Peyer's patch (tissue), 4 donors: ENCODE data around the gene LMF1. TPM values are rescaled to one million over a fixed set of nuclear protein-coding genes. Genes with fewer than 3 reads are reported as not detected.

Experiments
- DNase-seq, 3 donors: peaks; one replicate each; pipeline ENCODE4 v3.0.0-alpha.2; 2017 to 2019
- H3K27ac ChIP-seq, 4 donors: fragments of 200-600 bp; sonication (generic); one replicate each; pipeline ENCODE4 v1.5.1; 2016 to 2019
- H3K27me3 ChIP-seq, 2 donors: fragments of 200-600 bp; sonication (generic); one replicate each; pipeline ENCODE4 v1.5.1; 2019
- H3K36me3 ChIP-seq, 3 donors: fragments of 200-600 bp; sonication (generic); one replicate each; pipeline ENCODE4 v1.5.1; 2016 to 2019
- H3K4me1 ChIP-seq, 4 donors: fragments of 200-600 bp; sonication (generic); one replicate each; pipeline ENCODE4 v1.5.1; 2016 to 2019
- H3K4me3 ChIP-seq, 4 donors: fragments of 200-600 bp; sonication (generic); 1 replicate in 3 of 4; 2 replicates in 1 of 4; pipeline ENCODE4 v1.5.1; 2016 to 2019; ENCODE audit warnings: mild to moderate bottlenecking in 1 of 4
- H3K9me3 ChIP-seq, 4 donors: fragments of 200-600 bp; sonication (generic); one replicate each; pipeline ENCODE4 v1.5.1; 2016 to 2019; ENCODE audit warnings: mild to moderate bottlenecking in 1 of 4
- CTCF ChIP-seq, 6 experiments: fragments of 450-650 bp in 4 of 6; fragments of 200-600 bp in 2 of 6; sonication (generic) in 1 of 6; IDR thresholded peaks; one replicate each; pipeline ENCODE4 v1.5.1; 2017 to 2019; ENCODE audit warnings: antibody characterized with exemption in 6 of 6, mild to moderate bottlenecking in 3 of 6, moderate library complexity in 1 of 6
- POLR2A ChIP-seq, 2 donors: fragments of 450-650 bp; IDR thresholded peaks; one replicate each; pipeline ENCODE4 v1.5.1; 2017; ENCODE audit warnings: antibody characterized with exemption in 2 of 2, mild to moderate bottlenecking in 2 of 2, moderate library complexity in 2 of 2
- total RNA-seq, 4 donors: library from RNA; depleted of rRNA; stranded (reverse); fragments of >200 nt; gene quantifications; one replicate each; pipeline ENCODE4 v1.1.0, GENCODE V29; 2016

LMF1 gene
- total RNA-seq, 4 donors from 2014 or later: 16.3 to 85.4 (median 54.6) TPM

- H3K4me1 ChIP-seq: no peaks in the 10 kb centered on the region
- no peak overlapping the region for H3K27ac ChIP-seq
- H3K4me3 ChIP-seq: no peak overlapping the region
- TF ChIP-seq CTCF (IDR thresholded peaks at IDR 0.05) (no peak), POLR2A (IDR thresholded peaks at IDR 0.05) (no peak)
- no peaks in the 10 kb centered on the region for H3K9me3 ChIP-seq
- no peaks in the 10 kb centered on the region for H3K27me3 ChIP-seq
- no peaks in the 10 kb centered on the region for H3K36me3 ChIP-seq
- no peak for DNase-seq
These were observed 54.6 kb downstream of the LMF1 start for GRCh38 chr16:916035-916799.

- Histone ChIP-seq H3K27me3 (no peaks in the 10 kb centered on the region), H3K27ac (no peak overlapping the region), H3K4me3 (no peak overlapping the region), H3K9me3 (no peaks in the 10 kb centered on the region), H3K36me3 (no peaks in the 10 kb centered on the region), H3K4me1 (no peaks in the 10 kb centered on the region)
- no peak for TF ChIP-seq CTCF (IDR thresholded peaks at IDR 0.05)
- TF ChIP-seq POLR2A (IDR thresholded peaks at IDR 0.05): no peak
- DNase-seq: no peak
These were observed 55.2 kb downstream of the LMF1 start for GRCh38 chr16:915546-915945.

- H3K27ac ChIP-seq: no peak overlapping the region
- H3K4me1 ChIP-seq: no peaks in the 10 kb centered on the region
- no peak for DNase-seq
- H3K9me3 ChIP-seq: no peaks in the 10 kb centered on the region
- no peak overlapping the region for H3K4me3 ChIP-seq
- no peak for TF ChIP-seq POLR2A (IDR thresholded peaks at IDR 0.05)
- no peak for TF ChIP-seq CTCF (IDR thresholded peaks at IDR 0.05)
- H3K27me3 ChIP-seq: no peaks in the 10 kb centered on the region
- peaks cover 0 to 8% (median 0%) of the 10 kb centered on the region in 3 donors for H3K36me3 ChIP-seq
These were observed 56.3 kb downstream of the LMF1 start for GRCh38 chr16:914440-914839.

- TF ChIP-seq CTCF (IDR thresholded peaks at IDR 0.05) (no peak), POLR2A (IDR thresholded peaks at IDR 0.05) (no peak)
- Histone ChIP-seq H3K36me3 (peaks cover 0 to 11% (median 0%) of the 10 kb centered on the region in 3 donors), H3K9me3 (no peaks in the 10 kb centered on the region), H3K4me3 (no peak overlapping the region), H3K4me1 (no peaks in the 10 kb centered on the region), H3K27me3 (no peaks in the 10 kb centered on the region), H3K27ac (no peak overlapping the region)
- no peak for DNase-seq
These were observed 56.9 kb downstream of the LMF1 start for GRCh38 chr16:913817-914439.

GRCh38 chr16:912684-913613 lies 57.8 kb downstream of the LMF1 start:
- H3K9me3 ChIP-seq: no peaks in the 10 kb centered on the region
- no peak for TF ChIP-seq POLR2A (IDR thresholded peaks at IDR 0.05)
- no peak for TF ChIP-seq CTCF (IDR thresholded peaks at IDR 0.05)
- H3K27me3 ChIP-seq: no peaks in the 10 kb centered on the region
- no peak for DNase-seq
- H3K4me3 ChIP-seq: no peak overlapping the region
- no peak overlapping the region for H3K27ac ChIP-seq
- H3K4me1 ChIP-seq: no peaks in the 10 kb centered on the region
- H3K36me3 ChIP-seq: peaks cover 0 to 11% (median 0%) of the 10 kb centered on the region in 3 donors
